ENCODE data around the gene MRPL16.
"Not testable (repeated sequence)": the region's sequence is repeated elsewhere in the genome, so short reads cannot be mapped to it uniquely, and the experiment has no call there.

Gene MRPL16

GRCh38 chr11:59812220-59812619 lies 1.6 kb upstream of the MRPL16 start:
- DNase-seq (ENCODE audit: low read depth) = no peak

GRCh38 chr11:59810911-59811259 lies 307 bp upstream of the MRPL16 start:
- no peak for DNase-seq (ENCODE audit: low read depth)

- no peak for DNase-seq (ENCODE audit: low read depth)
These were observed 3.4 kb downstream of the MRPL16 start for GRCh38 chr11:59807047-59807610.

GRCh38 chr11:59804061-59804460 lies 6.5 kb downstream of the MRPL16 start:
- DNase-seq (ENCODE audit: low read depth) = no peak

GRCh38 chr11:59802639-59803176 lies 7.9 kb downstream of the MRPL16 start:
- no peak for DNase-seq (ENCODE audit: low read depth)

- no peak for DNase-seq (ENCODE audit: low read depth)
These were observed 8.5 kb downstream of the MRPL16 start for GRCh38 chr11:59801981-59802638.

GRCh38 chr11:59801160-59801706 lies 9.3 kb downstream of the MRPL16 start:
- no peak for DNase-seq (ENCODE audit: low read depth)

GRCh38 chr11:59800390-59801025 lies 10.1 kb downstream of the MRPL16 start:
- DNase-seq (ENCODE audit: low read depth) = no peak

GRCh38 chr11:59794417-59794816 lies 16.2 kb downstream of the MRPL16 start:
- no peak for DNase-seq (ENCODE audit: low read depth)

GRCh38 chr11:59792507-59792906 lies 18.1 kb downstream of the MRPL16 start:
- DNase-seq (ENCODE audit: low read depth) = no peak

- DNase-seq (ENCODE audit: low read depth) = no peak
These were observed 18.9 kb downstream of the MRPL16 start for GRCh38 chr11:59791639-59792038.

- no peak for DNase-seq (ENCODE audit: low read depth)
These were observed 22.8 kb downstream of the MRPL16 start for GRCh38 chr11:59787816-59788215.

- no peak for DNase-seq (ENCODE audit: low read depth)
These were observed 23.4 kb downstream of the MRPL16 start for GRCh38 chr11:59787255-59787588.

GRCh38 chr11:59785818-59786217 lies 24.8 kb downstream of the MRPL16 start:
- DNase-seq (ENCODE audit: low read depth) = no peak

GRCh38 chr11:59784441-59784840 lies 26.1 kb downstream of the MRPL16 start:
- DNase-seq (ENCODE audit: low read depth) = not testable (repeated sequence)

GRCh38 chr11:59783632-59784090 lies 26.9 kb downstream of the MRPL16 start:
- no peak for DNase-seq (ENCODE audit: low read depth)

GRCh38 chr11:59782080-59782479 lies 28.5 kb downstream of the MRPL16 start:
- no peak for DNase-seq (ENCODE audit: low read depth)

- no peak for DNase-seq (ENCODE audit: low read depth)
These were observed 31.1 kb downstream of the MRPL16 start for GRCh38 chr11:59779487-59779886.

- DNase-seq (ENCODE audit: low read depth) = no peak
These were observed 32.5 kb downstream of the MRPL16 start for GRCh38 chr11:59778122-59778521.

- DNase-seq (ENCODE audit: low read depth) = no peak
These were observed 33.5 kb downstream of the MRPL16 start for GRCh38 chr11:59777104-59777503.

GRCh38 chr11:59776210-59777066 lies 34.1 kb downstream of the MRPL16 start:
- DNase-seq (ENCODE audit: low read depth) = no peak

GRCh38 chr11:59773083-59773440 lies 37.5 kb downstream of the MRPL16 start:
- no peak for DNase-seq (ENCODE audit: low read depth)
